Measurements from ENCODE around the gene GPR50.

GPR50 gene

GRCh38 chrX:151228935-151229334 is 52.6 kb downstream of the GPR50 start:
- DNase-seq: no peak

Measured in activated CD8-positive, alpha-beta memory T cell treated with anti-CD3 and anti-CD28 coated beads, Interleukin-2, amount 50 U/mL, for 48 hours (primary cell).